Measurements from ENCODE around the gene ZC3H11A.
"Not testable (repeated sequence)": the region's sequence is repeated elsewhere in the genome, so short reads cannot be mapped to it uniquely, and the experiment has no call there.

ZC3H11A gene

DNA sequence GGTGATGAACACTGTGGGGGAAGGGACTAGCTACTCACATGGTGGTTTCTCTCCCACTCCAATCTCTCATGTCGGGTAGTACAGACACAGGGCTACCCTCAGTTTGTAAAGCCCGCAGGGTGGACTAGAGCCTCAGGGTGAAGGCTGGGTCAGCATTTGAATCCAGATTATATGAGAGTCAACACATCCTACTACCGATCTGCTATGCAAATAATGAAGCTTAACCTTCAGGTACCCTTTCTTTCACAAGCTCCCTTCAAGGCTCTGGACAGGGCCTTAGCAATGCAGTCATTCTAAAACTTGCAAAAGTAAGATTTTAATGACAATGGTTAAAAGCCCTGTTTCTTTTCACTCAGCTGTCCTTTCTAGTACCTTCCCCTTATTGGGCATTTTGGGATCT lies 5.5 kb upstream of the ZC3H11A start:
- DNase-seq, result no peak

DNA sequence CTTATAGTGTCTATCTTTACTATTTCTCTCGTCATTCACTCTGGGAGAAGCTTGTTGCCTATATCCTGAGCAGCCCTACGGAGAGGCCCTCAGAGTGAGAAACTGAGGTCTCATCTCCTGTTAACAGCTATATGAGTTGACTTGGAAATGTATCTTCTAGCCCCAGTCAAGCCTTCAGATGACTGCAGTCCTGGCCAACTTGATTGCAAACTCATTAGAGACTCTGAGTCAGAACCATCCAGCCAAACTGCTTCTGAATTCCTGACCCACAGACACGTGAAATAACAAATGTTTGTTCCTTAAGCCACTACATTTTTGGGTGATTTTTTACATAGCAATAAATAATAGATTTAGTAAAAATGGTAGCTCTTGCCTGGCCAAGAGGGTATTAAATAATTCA lies 3.9 kb upstream of the ZC3H11A start:
- no peak for DNase-seq

DNA sequence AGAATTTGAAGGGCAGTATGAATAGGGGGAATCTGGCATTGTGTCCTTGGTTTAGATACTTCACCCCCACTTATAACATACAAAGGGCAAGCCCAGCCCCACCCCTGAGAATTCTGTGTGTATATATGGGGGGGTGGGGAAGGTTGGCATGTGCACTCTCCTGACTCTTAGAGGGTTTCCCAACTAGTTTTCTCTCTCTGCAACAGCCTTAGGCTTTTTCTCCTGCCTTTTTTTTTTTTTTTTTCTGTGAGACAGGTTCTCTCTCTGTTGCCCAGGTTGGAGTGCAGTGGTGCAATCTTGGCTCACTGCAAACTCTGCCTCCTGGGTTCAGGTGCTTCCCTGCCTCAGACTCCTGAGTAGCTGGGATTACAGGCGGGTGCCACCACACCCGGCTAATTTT lies 2.9 kb upstream of the ZC3H11A start:
- DNase-seq, result no peak

GRCh38 chr1:203793561-203793960 lies 1.9 kb upstream of the ZC3H11A start:
- not testable (repeated sequence) for DNase-seq

- DNase-seq, result no peak
These were observed 521 bp upstream of the ZC3H11A start for GRCh38 chr1:203794764-203795440.

DNA sequence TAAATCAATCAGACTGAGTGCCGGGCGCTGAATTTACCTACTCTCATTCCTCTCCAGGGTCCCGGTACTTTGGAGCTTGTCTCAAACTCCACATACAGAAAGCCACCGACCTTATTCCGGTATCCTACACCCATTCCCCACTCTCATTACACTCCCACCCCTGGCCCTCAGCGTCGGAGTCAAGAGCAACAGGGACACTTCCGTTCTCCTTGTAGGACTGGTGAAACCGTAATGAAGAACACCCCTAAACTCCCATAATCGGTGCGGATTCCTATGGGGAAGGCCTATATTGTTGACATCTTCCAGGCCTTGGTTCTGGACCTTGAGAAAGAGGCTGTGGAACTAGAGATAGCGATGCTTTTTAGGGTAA lies 798 bp downstream of the ZC3H11A start:
- DNase-seq, result peak; percentile 30

DNA sequence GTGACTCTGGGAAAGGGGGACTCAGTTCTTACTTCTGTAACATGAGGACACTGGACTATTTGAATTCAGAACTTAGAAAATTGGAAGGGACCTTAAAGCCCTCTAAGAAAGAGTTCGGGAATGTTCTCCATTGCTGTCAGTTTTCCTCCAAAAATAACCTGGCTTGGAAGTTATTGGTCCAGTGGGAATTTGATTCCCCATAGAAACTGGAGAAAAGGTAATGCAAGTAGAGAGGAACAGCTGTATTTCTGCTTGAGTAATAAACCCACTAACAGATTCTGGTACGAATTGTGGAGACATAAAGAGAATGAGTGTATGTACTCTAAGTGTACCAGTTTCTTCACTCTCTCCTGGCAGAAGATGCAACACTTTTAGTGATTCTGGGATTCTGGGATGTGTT lies 1.8 kb downstream of the ZC3H11A start:
- DNase-seq, result no peak

DNA sequence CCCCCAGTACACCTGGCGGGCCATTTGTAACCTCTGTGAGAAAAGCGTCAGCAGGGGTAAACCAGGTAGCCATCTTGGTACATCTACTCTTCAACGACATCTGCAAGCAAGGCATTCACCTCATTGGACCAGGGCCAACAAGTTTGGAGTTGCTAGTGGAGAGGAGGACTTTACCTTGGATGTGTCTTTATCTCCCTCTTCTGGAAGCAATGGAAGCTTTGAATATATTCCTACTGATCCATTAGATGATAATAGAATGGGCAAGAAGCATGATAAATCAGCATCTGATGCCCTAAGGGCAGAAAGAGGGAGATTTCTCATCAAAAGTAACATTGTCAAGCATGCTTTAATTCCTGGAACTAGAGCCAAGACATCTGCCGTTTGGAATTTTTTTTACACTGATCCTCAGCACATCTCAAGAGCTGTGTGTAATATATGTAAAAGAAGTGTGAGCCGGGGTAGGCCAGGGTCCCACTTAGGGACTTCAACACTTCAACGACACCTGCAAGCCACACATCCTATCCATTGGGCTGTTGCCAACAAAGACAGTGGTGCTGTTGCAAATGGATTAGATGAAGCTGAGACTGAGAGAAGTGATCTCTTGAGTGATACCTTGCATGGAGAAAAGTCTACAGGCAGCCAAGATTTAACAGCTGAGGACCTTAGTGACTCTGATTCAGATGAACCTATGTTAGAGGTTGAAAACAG lies 2.7 kb downstream of the ZC3H11A start:
- no peak for DNase-seq

GRCh38 chr1:203799157-203799556 lies 3.7 kb downstream of the ZC3H11A start:
- DNase-seq, result no peak

DNA sequence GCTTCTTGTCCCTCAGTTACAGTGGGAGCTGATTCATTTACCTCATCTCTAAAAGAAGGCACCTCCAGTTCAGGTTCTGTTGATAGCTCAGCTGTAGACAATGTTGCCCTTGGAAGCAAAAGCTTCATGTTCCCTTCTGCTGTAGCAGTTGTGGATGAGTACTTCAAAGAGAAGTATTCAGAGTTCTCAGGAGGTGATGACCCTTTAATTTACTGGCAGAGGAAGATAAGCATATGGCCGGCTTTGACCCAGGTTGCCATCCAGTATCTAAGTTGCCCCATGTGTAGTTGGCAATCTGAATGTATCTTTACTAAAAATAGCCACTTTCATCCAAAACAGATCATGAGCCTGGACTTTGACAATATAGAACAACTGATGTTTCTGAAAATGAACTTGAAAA lies 4.5 kb downstream of the ZC3H11A start:
- no peak for DNase-seq

DNA sequence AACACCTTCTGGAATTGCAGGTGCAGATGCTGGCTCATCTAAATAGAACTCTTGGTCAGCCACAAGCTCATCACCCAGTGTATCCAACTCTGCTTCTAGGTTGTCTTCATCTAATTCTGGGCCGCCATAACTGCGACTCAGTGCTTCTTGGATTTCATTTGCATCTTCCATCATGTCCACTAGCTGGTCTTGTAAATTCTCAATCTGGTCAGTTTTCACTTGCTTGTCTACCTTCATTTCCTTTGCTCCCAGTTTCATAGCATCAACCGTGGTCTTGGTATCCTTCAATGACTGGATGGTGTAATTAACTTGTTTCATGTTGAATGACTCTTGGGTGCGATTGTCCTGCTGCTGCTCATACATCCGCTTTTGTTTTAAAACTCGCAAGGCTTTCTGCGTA lies 10.3 kb downstream of the ZC3H11A start:
- no peak for DNase-seq

DNA sequence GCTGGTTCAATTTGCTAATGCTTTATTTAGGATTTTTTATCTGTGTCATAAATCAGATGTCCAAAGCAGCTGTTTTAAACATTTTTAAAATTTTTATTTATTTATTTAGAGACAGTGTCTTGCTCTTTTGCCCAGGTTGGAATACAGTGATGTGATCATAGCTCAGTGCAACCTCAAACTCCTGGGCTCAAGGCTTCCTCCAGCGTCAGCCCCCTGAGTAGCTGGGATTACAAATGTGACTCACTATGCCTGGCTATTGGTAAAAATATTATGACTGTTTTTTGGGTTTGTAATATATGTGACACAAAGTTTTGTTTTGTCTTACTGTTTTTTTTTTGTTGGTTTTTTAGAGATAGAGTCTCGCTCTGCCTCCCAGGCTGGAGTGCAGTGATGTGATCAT lies 11.8 kb downstream of the ZC3H11A start:
- no peak for DNase-seq

- DNase-seq, result no peak
These were observed 18.3 kb downstream of the ZC3H11A start for GRCh38 chr1:203813581-203814341.

- no peak for DNase-seq
These were observed 23.0 kb downstream of the ZC3H11A start for GRCh38 chr1:203818399-203818798.

DNA sequence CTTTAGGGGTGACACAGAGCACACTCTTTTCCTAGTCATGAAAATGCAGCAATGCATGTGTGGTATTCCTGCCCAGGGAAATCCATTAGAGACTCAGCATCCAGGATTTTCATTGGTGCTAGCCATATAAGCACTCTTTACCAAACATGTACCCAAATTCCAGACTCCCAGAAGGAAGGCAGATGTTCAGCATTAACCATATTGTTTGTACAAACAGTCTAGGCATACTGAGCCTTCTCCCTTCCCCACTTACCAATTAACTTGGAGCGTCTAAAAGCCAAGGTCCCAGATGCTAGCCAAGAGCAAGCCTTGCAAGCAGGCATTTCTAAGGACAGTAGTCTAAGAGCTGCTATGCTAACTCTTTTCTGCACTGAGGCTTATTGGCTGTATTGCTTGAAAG lies 27.9 kb downstream of the ZC3H11A start:
- no peak for DNase-seq

- no peak for DNase-seq
These were observed 30.8 kb downstream of the ZC3H11A start for GRCh38 chr1:203826175-203826574.

DNA sequence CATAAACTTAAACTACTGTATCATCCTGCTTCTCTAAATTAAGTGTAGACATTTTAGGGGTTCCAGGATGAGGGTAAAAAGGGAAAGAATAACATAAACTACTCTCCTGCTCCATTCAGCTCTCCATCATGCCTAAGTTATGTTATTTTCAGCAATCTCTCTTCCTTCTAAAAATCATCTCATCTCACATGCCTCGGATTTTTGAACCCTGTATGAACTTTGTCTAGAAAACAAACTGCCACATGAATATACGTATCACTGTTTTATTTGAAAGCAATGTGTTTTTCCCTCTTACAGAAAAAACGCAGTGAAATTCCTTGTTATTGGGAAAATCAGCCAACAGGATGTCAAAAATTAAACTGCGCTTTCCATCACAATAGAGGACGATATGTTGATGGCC lies 32.6 kb downstream of the ZC3H11A start:
- no peak for DNase-seq

DNA sequence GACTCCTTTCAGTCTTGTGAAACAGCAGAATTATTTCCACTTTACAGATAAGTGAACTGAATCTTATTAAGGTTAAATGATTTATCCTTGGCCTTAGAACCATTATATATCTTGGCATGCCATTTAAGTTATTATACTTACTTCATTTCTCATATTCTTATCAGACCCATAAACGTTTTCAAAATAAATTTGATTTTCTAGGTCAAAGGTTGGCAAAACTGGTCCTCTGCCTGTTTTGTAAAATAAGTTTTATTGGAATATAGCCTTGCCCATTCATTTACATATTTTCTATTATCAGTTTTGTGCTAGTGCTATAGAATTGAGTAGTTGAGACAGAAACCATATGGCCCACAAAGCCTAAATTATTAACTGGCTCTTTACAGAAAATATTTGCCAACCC lies 33.1 kb downstream of the ZC3H11A start:
- DNase-seq, result no peak

- not testable (repeated sequence) for DNase-seq
These were observed 33.8 kb downstream of the ZC3H11A start for GRCh38 chr1:203829247-203829646.

DNA sequence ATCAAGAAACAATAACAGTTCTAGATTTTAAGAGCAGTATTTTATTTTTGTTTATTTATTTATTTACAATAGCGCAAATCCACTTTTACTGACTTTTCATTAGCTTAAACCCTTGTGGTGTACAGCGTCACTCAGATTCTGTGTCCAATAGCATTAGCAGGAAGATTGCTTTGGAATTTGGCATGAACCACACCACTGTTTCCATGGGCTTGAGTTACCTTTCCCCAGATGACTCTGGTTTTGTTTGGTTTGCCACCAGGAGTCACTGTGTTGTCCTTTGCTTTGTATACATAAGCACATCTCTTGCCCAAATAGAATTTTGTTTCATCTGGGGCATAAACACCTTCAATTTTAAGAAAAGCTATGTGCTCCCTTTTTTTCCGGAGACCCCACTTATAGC lies 40.1 kb downstream of the ZC3H11A start:
- no peak for DNase-seq

- no peak for DNase-seq
These were observed 43.7 kb downstream of the ZC3H11A start for GRCh38 chr1:203839081-203839480.

DNA sequence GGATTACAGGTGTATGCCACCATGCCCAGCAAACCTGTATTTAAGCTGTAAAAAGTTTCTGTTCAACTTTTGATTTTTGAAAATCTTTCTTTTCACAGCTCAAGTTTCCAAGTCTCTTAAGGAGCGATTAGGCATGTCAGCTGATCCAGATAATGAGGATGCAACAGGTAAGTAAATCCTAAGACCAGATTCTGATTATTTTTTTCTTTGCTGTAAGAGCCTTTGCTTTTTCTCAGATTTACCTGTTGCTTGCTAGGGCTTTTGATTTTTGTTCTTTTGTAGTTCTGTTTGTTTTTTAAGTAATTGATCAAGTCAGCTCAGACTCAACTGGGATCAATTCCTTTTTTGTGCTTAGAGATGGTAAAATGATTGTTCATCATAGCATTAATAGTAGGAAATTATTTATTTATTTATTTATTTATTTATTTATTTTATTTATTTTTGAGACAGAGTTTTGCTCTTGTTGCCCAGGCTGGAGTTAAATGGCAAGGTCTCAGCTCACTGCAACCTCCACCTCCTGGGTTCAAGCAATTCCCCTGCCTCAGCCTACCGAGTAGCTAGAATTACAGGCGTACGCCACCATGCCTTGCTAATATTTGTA lies 44.9 kb downstream of the ZC3H11A start:
- DNase-seq, result no peak

DNA sequence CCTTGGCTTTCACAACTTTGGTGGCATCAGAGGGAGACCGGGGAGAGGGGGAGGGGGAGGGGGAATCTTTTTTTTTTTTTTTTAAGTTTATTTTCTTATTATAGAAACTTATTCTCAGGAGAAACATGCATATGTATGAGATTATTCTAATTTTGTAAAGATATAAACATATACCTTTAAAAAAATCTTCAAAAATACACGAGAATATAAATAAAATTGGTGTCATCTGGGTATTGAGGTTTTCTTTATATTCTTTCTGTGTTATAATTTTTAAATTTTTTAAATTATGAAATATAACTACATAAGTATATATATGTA lies 47.1 kb downstream of the ZC3H11A start:
- DNase-seq, result no peak

- no peak for DNase-seq
These were observed 48.0 kb downstream of the ZC3H11A start for GRCh38 chr1:203843435-203843834.

All from central memory CD4-positive, alpha-beta T cell (primary cell).